Activated naive CD8-positive, alpha-beta T cell treated with anti-CD3 and anti-CD28 coated beads, Interleukin-2, amount 50 U/mL, for 24 hours (primary cell): ENCODE measurements around the gene UBE3C.
"Not testable (repeated sequence)": the region's sequence is repeated elsewhere in the genome, so short reads cannot be mapped to it uniquely, and the experiment has no call there.

ENCODE experiments used
- ATAC-seq: fragments of 150-1000 bp; cut with Tn5 transposase; one replicate; pipeline ENCODE4 v1.10.0; 2021
- DNase-seq: peaks from one replicate; pipeline ENCODE4 v3.0.0; 2021
- H3K27ac Mint-ChIP-seq: one replicate; pipeline ENCODE4 v1.8.0; 2021; ENCODE audit warnings: mild to moderate bottlenecking, mixed read lengths
- H3K27me3 Mint-ChIP-seq: one replicate; pipeline ENCODE4 v1.8.0; 2021; ENCODE audit warnings: mixed read lengths
- H3K36me3 Mint-ChIP-seq: one replicate; pipeline ENCODE4 v1.8.0; 2021; ENCODE audit warnings: low read depth, mixed read lengths
- H3K4me1 Mint-ChIP-seq: one replicate; pipeline ENCODE4 v1.8.0; 2021; ENCODE audit warnings: mixed read lengths
- H3K4me3 Mint-ChIP-seq: one replicate; pipeline ENCODE4 v1.8.0; 2021; ENCODE audit warnings: mild to moderate bottlenecking, moderate library complexity, mixed read lengths
- H3K9me3 Mint-ChIP-seq: one replicate; pipeline ENCODE4 v1.8.0; 2021; ENCODE audit warnings: mixed read lengths

Gene UBE3C

GRCh38 chr7:157250605-157251228, 112.0 kb downstream of the UBE3C start:
- DNase-seq = peak; percentile 52
- H3K27ac Mint-ChIP-seq = no peak overlapping the region
- peak; percentile 78 for ATAC-seq
- H3K36me3 Mint-ChIP-seq = peaks cover 41% of the 10 kb centered on the region
- no peaks in the 10 kb centered on the region for H3K27me3 Mint-ChIP-seq
- no peaks in the 10 kb centered on the region for H3K4me1 Mint-ChIP-seq
- no peak overlapping the region for H3K4me3 Mint-ChIP-seq
- H3K9me3 Mint-ChIP-seq = no peaks in the 10 kb centered on the region

- DNase-seq, ATAC-seq, H3K27me3 Mint-ChIP-seq, H3K4me1 Mint-ChIP-seq, H3K9me3 Mint-ChIP-seq, H3K4me3 Mint-ChIP-seq, H3K27ac Mint-ChIP-seq: not testable (repeated sequence)
- peaks cover 47% of the 10 kb centered on the region for H3K36me3 Mint-ChIP-seq
Measured at GRCh38 chr7:157251817-157252216, 113.1 kb downstream of the UBE3C start.

DNA sequence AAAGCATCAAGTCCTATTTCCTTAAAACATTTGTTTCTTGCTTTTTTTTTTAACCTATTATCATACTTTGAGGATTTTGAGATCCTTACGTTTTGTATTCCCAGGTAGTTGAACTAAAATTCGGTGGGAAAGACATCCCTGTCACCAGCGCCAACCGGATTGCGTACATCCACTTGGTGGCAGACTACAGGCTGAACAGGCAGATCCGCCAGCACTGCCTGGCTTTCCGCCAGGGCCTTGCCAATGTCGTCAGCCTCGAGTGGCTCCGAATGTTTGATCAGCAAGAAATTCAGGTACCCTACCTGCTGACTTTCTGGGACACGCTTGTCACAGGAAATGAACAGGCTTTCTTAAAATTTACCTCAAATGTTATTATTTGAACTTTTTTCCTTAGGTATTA, 115.1 kb downstream of the UBE3C start:
- Mint-ChIP-seq H3K36me3 (peaks cover 53% of the 10 kb centered on the region), H3K9me3 (no peaks in the 10 kb centered on the region), H3K4me3 (no peak overlapping the region), H3K27me3 (no peaks in the 10 kb centered on the region), H3K27ac (no peak overlapping the region), H3K4me1 (no peaks in the 10 kb centered on the region)
- DNase-seq (no peak), ATAC-seq (no peak)

GRCh38 chr7:157254781-157255180, 116.1 kb downstream of the UBE3C start:
- H3K36me3 Mint-ChIP-seq = peaks cover 55% of the 10 kb centered on the region

DNA sequence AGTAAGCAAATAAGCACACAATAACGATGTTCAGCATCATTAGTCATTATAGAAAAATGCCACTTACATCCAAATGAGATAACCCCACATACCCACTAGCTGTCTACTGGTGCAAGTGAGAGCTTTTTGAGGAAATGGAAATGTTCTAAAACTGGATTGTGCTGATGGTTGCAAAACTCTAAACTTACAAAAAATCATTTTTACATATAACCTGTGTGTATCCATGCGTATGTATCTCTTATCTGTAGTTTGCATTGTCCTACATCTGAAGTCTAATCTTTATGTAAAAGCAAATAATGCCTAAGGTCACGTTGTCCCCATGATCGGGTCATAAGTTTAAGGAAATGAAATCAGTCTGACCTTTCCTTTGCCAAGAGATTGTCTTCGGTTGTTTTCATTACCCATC, 116.5 kb downstream of the UBE3C start:
- no peaks in the 10 kb centered on the region for H3K9me3 Mint-ChIP-seq
- ATAC-seq = no peak
- no peaks in the 10 kb centered on the region for H3K4me1 Mint-ChIP-seq
- DNase-seq = no peak
- no peak overlapping the region for H3K4me3 Mint-ChIP-seq
- H3K36me3 Mint-ChIP-seq = peaks cover 59% of the 10 kb centered on the region
- H3K27me3 Mint-ChIP-seq = no peaks in the 10 kb centered on the region
- H3K27ac Mint-ChIP-seq = no peak overlapping the region

More at GRCh38 chr7:157254781-157255180, 116.1 kb downstream of the UBE3C start:
- not testable (repeated sequence) for H3K4me1 Mint-ChIP-seq, H3K4me3 Mint-ChIP-seq, DNase-seq, ATAC-seq, H3K9me3 Mint-ChIP-seq, H3K27me3 Mint-ChIP-seq, H3K27ac Mint-ChIP-seq

DNA sequence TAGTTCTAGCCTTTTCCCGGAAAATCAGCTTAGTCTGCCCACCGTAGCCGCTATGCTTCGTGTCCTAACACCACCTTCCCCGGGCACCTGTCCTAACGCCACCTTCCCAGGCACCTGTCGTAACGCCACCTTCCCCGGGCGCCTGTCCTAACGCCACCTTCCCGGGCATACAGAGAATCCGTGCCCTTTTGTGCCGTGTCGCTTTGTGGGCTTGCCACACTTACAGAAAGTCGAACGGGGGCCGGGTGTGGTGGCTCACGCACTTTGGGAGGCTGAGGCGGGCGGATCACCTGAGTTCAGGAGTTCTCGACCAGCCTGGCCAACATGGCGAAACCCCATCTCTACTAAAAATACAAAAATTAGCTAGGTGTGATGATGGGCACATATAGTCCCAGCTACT, 124.4 kb downstream of the UBE3C start:
- H3K9me3 Mint-ChIP-seq = no peaks in the 10 kb centered on the region
- H3K4me1 Mint-ChIP-seq = no peaks in the 10 kb centered on the region
- H3K27me3 Mint-ChIP-seq = no peaks in the 10 kb centered on the region
- H3K36me3 Mint-ChIP-seq = peaks cover 47% of the 10 kb centered on the region
- H3K4me3 Mint-ChIP-seq = no peak overlapping the region
- no peak for ATAC-seq
- H3K27ac Mint-ChIP-seq = no peak overlapping the region
- no peak for DNase-seq

- Mint-ChIP-seq H3K27ac (no peak overlapping the region), H3K4me1 (no peaks in the 10 kb centered on the region), H3K9me3 (no peaks in the 10 kb centered on the region), H3K27me3 (no peaks in the 10 kb centered on the region), H3K4me3 (no peak overlapping the region), H3K36me3 (peaks cover 34% of the 10 kb centered on the region)
- DNase-seq (no peak), ATAC-seq (no peak)
Measured at GRCh38 chr7:157265051-157265450, 126.3 kb downstream of the UBE3C start.

- no peak for DNase-seq
- ATAC-seq = no peak
- H3K36me3 Mint-ChIP-seq = peaks cover 29% of the 10 kb centered on the region
- no peaks in the 10 kb centered on the region for H3K4me1 Mint-ChIP-seq
- H3K4me3 Mint-ChIP-seq = no peak overlapping the region
- H3K27ac Mint-ChIP-seq = no peak overlapping the region
- no peaks in the 10 kb centered on the region for H3K9me3 Mint-ChIP-seq
- no peaks in the 10 kb centered on the region for H3K27me3 Mint-ChIP-seq
Measured at GRCh38 chr7:157266272-157266671, 127.5 kb downstream of the UBE3C start.

GRCh38 chr7:157267516-157267915, 128.8 kb downstream of the UBE3C start:
- no peaks in the 10 kb centered on the region for H3K27me3 Mint-ChIP-seq
- H3K27ac Mint-ChIP-seq = no peak overlapping the region
- no peaks in the 10 kb centered on the region for H3K4me1 Mint-ChIP-seq
- no peaks in the 10 kb centered on the region for H3K9me3 Mint-ChIP-seq
- H3K36me3 Mint-ChIP-seq = peaks cover 29% of the 10 kb centered on the region
- DNase-seq = no peak
- no peak overlapping the region for H3K4me3 Mint-ChIP-seq
- ATAC-seq = peak; percentile 21

- DNase-seq = no peak
- Mint-ChIP-seq H3K4me3 (no peak overlapping the region), H3K9me3 (no peaks in the 10 kb centered on the region), H3K27me3 (no peaks in the 10 kb centered on the region), H3K27ac (no peak overlapping the region), H3K36me3 (peaks cover 26% of the 10 kb centered on the region), H3K4me1 (no peaks in the 10 kb centered on the region)
- ATAC-seq = no peak
Measured at GRCh38 chr7:157267956-157268355, 129.2 kb downstream of the UBE3C start.

- ATAC-seq = no peak
- H3K4me3 Mint-ChIP-seq = no peak overlapping the region
- H3K9me3 Mint-ChIP-seq = no peaks in the 10 kb centered on the region
- no peak for DNase-seq
- no peak overlapping the region for H3K27ac Mint-ChIP-seq
- peaks cover 25% of the 10 kb centered on the region for H3K36me3 Mint-ChIP-seq
- no peaks in the 10 kb centered on the region for H3K27me3 Mint-ChIP-seq
- peaks cover 1% of the 10 kb centered on the region for H3K4me1 Mint-ChIP-seq
Measured at GRCh38 chr7:157268540-157268939, 129.8 kb downstream of the UBE3C start.

DNA sequence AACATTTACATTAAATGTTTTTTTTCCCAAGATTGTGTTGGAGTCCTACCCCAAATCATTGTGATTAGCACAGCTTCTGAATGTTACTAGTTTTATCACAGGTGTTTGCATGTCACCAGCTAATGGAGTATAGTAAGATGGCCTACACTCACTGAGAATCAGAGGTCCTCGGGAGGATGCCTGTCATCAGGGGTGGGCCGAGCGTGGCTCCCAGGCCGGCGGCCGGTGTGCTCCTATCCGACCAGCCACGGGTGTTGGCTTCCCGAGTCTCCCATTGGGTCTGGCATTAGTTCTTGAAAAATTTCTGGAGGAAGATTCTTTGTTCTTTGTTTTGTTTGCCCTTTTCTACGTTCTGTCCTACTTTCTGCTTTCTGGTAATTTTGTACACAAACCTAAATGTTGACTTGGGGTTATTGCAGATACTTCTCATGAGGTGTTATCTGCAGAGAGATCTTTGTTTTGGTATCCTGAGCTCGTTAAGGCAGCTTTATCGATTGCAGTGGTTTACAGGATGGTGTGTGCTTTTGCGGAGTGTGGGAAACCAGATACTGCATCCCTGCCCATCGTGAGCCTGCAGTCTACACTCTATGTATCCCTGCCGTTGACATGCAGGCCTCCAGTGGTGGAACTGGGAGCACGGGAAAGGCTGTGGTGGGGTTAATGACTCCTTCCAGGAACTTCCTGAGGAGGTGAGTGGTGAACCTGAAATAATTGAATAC, 130.8 kb downstream of the UBE3C start:
- no peak for DNase-seq
- peak overlapping the region; percentile 21 for H3K27ac Mint-ChIP-seq
- H3K9me3 Mint-ChIP-seq = no peaks in the 10 kb centered on the region
- ATAC-seq = no peak
- H3K27me3 Mint-ChIP-seq = no peaks in the 10 kb centered on the region
- peaks cover 22% of the 10 kb centered on the region for H3K36me3 Mint-ChIP-seq
- no peak overlapping the region for H3K4me3 Mint-ChIP-seq
- peaks cover 7% of the 10 kb centered on the region for H3K4me1 Mint-ChIP-seq

DNA sequence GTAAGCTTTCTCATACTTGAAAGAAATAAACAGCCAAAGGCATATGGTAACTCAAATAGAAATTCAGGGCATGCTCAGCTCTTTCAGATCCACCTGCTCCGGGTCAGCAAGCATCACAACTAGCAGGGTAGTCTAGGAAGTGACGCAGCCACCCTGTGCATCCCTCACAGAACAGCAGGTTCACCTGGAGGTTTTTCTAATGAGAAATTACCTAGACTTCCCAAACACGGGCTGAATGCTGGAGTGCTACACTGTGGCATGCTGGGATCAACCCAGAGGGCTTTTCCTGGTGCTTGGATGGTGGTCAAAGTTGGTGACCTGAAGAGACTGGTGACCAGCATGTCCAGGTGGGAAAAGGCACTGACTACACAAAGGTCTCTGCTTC, 131.3 kb downstream of the UBE3C start:
- ATAC-seq = no peak
- Mint-ChIP-seq H3K4me3 (no peak overlapping the region), H3K27ac (no peak overlapping the region), H3K9me3 (no peaks in the 10 kb centered on the region), H3K36me3 (peaks cover 19% of the 10 kb centered on the region), H3K4me1 (peaks cover 7% of the 10 kb centered on the region), H3K27me3 (no peaks in the 10 kb centered on the region)
- DNase-seq = no peak

GRCh38 chr7:157271315-157271990, 132.7 kb downstream of the UBE3C start:
- ATAC-seq = no peak

DNA sequence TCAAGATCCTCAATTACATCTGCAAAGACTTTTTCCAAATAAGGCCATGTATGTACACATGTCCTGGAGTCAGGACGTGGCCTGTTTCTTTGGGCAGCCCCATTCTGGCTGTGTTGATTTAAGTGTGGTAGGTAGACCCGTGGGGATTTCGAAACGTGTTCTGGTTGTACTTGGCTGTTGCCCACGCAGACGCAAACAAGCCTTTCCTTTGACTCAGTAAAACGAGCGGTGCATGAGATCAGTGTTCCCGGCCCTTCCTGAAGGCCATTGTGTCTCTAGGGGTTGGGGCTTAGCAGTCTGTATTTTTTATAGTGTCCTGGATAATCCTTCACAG, 133.2 kb downstream of the UBE3C start:
- DNase-seq (no peak), ATAC-seq (no peak)
- Mint-ChIP-seq H3K9me3 (no peaks in the 10 kb centered on the region), H3K27ac (no peak overlapping the region), H3K4me3 (no peak overlapping the region), H3K4me1 (peaks cover 14% of the 10 kb centered on the region), H3K36me3 (peaks cover 11% of the 10 kb centered on the region), H3K27me3 (no peaks in the 10 kb centered on the region)

More at GRCh38 chr7:157271315-157271990, 132.7 kb downstream of the UBE3C start:
- H3K27ac Mint-ChIP-seq = no peak overlapping the region
- H3K4me1 Mint-ChIP-seq = peaks cover 9% of the 10 kb centered on the region
- no peak for DNase-seq
- no peaks in the 10 kb centered on the region for H3K27me3 Mint-ChIP-seq
- no peak overlapping the region for H3K4me3 Mint-ChIP-seq
- H3K9me3 Mint-ChIP-seq = no peaks in the 10 kb centered on the region
- peaks cover 11% of the 10 kb centered on the region for H3K36me3 Mint-ChIP-seq
